HepG2 (cell line): ENCODE data around the gene NECAB2. TPM values are rescaled to one million over a fixed set of nuclear protein-coding genes. Genes with fewer than 3 reads are reported as not detected.

Source experiments
- ARID2 ChIP-seq: sonication (generic); formaldehyde crosslinking; IDR thresholded peaks from 2 replicates; pipeline ENCODE4 v1.8.1; 2022; ENCODE audit warnings: mild to moderate bottlenecking, missing genetic modification reagents, borderline replicate concordance
- HHEX ChIP-seq: IDR thresholded peaks from 2 replicates; pipeline ENCODE4 v1.6.1; 2016; ENCODE audit warnings: control low read depth
- MIXL1 ChIP-seq: IDR thresholded peaks from 2 replicates; pipeline ENCODE4 v1.6.1; 2016
- NFRKB ChIP-seq: fragments of 450-650 bp; IDR thresholded peaks from 2 replicates; pipeline ENCODE4 v1.6.1; 2017
- SP4 ChIP-seq: sonication (generic); formaldehyde crosslinking; IDR thresholded peaks from 2 replicates; pipeline ENCODE4 v1.8.1; 2023; ENCODE audit warnings: mild to moderate bottlenecking, missing genetic modification reagents
- ZBTB21 ChIP-seq: sonication (generic); formaldehyde crosslinking; IDR thresholded peaks from 2 replicates; pipeline ENCODE4 v1.4.0; 2020; ENCODE audit warnings: missing genetic modification reagents
- ZKSCAN5 ChIP-seq: sonication (generic); formaldehyde crosslinking; IDR thresholded peaks from 2 replicates; pipeline ENCODE4 v1.5.1; 2020; ENCODE audit warnings: mild to moderate bottlenecking, missing genetic modification reagents
- ZMYM2 ChIP-seq: sonication (generic); formaldehyde crosslinking; IDR thresholded peaks from 2 replicates; pipeline ENCODE4 v1.8.0; 2022; ENCODE audit warnings: mild to moderate bottlenecking, missing genetic modification reagents
- ZNF567 ChIP-seq: sonication (generic); formaldehyde crosslinking; IDR thresholded peaks from 2 replicates; pipeline ENCODE4 v1.8.1; 2023; ENCODE audit warnings: mild to moderate bottlenecking, missing genetic modification reagents, borderline replicate concordance
- ZNF761 ChIP-seq: sonication (generic); formaldehyde crosslinking; conservative IDR thresholded peaks from 2 replicates; pipeline ENCODE4 v1.4.0; 2020; ENCODE audit warnings: mild to moderate bottlenecking, missing genetic modification reagents
- polyA plus RNA-seq, 8 experiments: library from polyadenylated mRNA; depleted of rRNA in 3 of 8; stranded (reverse) in 7 of 8; unstranded in 1 of 8; fragments of >200 nt; fragmentation: Illumina TruSeq in 4 of 8; extraction: Trizol in 4 of 8; gene quantifications; 2 replicates each; pipeline versions ENCODE4 v1.2.1 to v1.2.3, GENCODE V29; 2011 to 2016; ENCODE audit warnings: low read depth in 4 of 8, missing spikeins in 1 of 8, mixed read lengths in 1 of 8; ENCODE audit not compliant: insufficient read depth in 1 of 8
- total RNA-seq, 5 experiments: library from RNA; depleted of rRNA; stranded (reverse); fragments of >200 nt; fragmentation: Illumina TruSeq; extraction: Trizol; gene quantifications; 2 replicates each; pipeline ENCODE4 v1.2.3, GENCODE V29; 2016; ENCODE audit warnings: low read depth in 1 of 5
- TF ChIP-seq, protein P1 (sequence below): sonication (generic); formaldehyde crosslinking; IDR thresholded peaks from 2 replicates; pipeline ENCODE4 v1.5.0; 2020; ENCODE audit warnings: missing genetic modification reagents
- TF ChIP-seq, protein P2 (sequence below): IDR thresholded peaks from 2 replicates; pipeline ENCODE4 v1.6.1; 2012; ENCODE audit warnings: low read length, improper control_type of control experiment
- TF ChIP-seq, protein P3 (sequence below): IDR thresholded peaks from 2 replicates; pipeline ENCODE4 v1.6.1; 2016
- TF ChIP-seq, protein P4 (sequence below): IDR thresholded peaks from 2 replicates; pipeline ENCODE4 v1.6.1; 2018; ENCODE audit warnings: missing genetic modification reagents, mild to moderate bottlenecking, missing compliant biosample characterization
- TF ChIP-seq, protein P5 (sequence below): IDR thresholded peaks from 2 replicates; pipeline ENCODE4 v1.6.1; 2016; ENCODE audit warnings: low read depth, missing genetic modification reagents, missing compliant biosample characterization
- TF ChIP-seq, protein P6 (sequence below): sonication (generic); formaldehyde crosslinking; IDR thresholded peaks from 2 replicates; pipeline ENCODE4 v1.4.0; 2020; ENCODE audit warnings: missing genetic modification reagents

The NECAB2 gene
- total and polyA plus RNA-seq, 2 of the 13 experiments (the other 11 are each of a cell fraction or from before 2014, with no cell fraction given) = 0.21 to 0.49 TPM

DNA sequence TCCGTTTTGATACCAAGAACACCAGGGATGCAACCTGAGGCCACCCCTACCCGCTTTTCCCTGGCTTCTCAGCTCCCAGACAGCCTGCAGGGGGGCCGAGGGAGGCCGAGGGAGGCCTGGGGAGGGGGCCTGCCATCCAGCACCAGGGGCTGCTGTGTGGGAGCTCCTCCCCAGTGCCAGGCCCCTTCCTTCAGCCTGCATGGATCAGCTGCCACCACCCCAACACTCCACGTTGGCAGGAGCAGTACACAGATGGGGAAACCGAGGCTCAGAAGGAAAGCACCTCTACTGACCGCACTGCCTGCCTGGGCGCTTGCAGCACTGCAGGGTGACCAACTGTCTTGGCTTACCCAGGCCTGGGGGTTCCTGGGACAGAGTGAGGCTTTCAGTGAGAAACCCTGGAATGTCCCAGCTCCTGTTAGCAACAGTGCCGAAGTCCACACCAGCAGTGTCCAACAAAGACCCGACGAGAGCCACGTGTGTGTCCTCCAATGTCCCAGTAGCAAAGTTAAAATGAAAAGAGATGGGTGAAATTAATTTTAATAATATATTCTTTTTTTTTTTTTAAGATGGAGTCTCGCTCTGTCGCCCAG is 20.3 kb upstream of the NECAB2 start (continued):
- TF ChIP-seq, protein P1, sequence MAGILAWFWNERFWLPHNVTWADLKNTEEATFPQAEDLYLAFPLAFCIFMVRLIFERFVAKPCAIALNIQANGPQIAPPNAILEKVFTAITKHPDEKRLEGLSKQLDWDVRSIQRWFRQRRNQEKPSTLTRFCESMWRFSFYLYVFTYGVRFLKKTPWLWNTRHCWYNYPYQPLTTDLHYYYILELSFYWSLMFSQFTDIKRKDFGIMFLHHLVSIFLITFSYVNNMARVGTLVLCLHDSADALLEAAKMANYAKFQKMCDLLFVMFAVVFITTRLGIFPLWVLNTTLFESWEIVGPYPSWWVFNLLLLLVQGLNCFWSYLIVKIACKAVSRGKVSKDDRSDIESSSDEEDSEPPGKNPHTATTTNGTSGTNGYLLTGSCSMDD (CRISPR knock-in tag) = no peak
- no peak for TF ChIP-seq HHEX (CRISPR knock-in tag)
- TF ChIP-seq ARID2 (CRISPR knock-in tag) = no peak
- TF ChIP-seq, protein P2, sequence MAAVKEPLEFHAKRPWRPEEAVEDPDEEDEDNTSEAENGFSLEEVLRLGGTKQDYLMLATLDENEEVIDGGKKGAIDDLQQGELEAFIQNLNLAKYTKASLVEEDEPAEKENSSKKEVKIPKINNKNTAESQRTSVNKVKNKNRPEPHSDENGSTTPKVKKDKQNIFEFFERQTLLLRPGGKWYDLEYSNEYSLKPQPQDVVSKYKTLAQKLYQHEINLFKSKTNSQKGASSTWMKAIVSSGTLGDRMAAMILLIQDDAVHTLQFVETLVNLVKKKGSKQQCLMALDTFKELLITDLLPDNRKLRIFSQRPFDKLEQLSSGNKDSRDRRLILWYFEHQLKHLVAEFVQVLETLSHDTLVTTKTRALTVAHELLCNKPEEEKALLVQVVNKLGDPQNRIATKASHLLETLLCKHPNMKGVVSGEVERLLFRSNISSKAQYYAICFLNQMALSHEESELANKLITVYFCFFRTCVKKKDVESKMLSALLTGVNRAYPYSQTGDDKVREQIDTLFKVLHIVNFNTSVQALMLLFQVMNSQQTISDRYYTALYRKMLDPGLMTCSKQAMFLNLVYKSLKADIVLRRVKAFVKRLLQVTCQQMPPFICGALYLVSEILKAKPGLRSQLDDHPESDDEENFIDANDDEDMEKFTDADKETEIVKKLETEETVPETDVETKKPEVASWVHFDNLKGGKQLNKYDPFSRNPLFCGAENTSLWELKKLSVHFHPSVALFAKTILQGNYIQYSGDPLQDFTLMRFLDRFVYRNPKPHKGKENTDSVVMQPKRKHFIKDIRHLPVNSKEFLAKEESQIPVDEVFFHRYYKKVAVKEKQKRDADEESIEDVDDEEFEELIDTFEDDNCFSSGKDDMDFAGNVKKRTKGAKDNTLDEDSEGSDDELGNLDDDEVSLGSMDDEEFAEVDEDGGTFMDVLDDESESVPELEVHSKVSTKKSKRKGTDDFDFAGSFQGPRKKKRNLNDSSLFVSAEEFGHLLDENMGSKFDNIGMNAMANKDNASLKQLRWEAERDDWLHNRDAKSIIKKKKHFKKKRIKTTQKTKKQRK = no peak
- no peak for TF ChIP-seq ZNF761 (CRISPR knock-in tag)
- TF ChIP-seq, protein P3, sequence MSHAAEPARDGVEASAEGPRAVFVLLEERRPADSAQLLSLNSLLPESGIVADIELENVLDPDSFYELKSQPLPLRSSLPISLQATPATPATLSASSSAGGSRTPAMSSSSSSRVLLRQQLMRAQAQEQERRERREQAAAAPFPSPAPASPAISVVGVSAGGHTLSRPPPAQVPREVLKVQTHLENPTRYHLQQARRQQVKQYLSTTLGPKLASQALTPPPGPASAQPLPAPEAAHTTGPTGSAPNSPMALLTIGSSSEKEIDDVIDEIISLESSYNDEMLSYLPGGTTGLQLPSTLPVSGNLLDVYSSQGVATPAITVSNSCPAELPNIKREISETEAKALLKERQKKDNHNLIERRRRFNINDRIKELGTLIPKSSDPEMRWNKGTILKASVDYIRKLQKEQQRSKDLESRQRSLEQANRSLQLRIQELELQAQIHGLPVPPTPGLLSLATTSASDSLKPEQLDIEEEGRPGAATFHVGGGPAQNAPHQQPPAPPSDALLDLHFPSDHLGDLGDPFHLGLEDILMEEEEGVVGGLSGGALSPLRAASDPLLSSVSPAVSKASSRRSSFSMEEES (CRISPR knock-in tag) = peak; percentile 45; the same call in 1 of the 2 replicates
- TF ChIP-seq, protein P4, sequence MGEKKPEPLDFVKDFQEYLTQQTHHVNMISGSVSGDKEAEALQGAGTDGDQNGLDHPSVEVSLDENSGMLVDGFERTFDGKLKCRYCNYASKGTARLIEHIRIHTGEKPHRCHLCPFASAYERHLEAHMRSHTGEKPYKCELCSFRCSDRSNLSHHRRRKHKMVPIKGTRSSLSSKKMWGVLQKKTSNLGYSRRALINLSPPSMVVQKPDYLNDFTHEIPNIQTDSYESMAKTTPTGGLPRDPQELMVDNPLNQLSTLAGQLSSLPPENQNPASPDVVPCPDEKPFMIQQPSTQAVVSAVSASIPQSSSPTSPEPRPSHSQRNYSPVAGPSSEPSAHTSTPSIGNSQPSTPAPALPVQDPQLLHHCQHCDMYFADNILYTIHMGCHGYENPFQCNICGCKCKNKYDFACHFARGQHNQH (CRISPR knock-in tag) = peak; percentile 58; the same call in 1 of the 2 replicates
- TF ChIP-seq, protein P5, sequence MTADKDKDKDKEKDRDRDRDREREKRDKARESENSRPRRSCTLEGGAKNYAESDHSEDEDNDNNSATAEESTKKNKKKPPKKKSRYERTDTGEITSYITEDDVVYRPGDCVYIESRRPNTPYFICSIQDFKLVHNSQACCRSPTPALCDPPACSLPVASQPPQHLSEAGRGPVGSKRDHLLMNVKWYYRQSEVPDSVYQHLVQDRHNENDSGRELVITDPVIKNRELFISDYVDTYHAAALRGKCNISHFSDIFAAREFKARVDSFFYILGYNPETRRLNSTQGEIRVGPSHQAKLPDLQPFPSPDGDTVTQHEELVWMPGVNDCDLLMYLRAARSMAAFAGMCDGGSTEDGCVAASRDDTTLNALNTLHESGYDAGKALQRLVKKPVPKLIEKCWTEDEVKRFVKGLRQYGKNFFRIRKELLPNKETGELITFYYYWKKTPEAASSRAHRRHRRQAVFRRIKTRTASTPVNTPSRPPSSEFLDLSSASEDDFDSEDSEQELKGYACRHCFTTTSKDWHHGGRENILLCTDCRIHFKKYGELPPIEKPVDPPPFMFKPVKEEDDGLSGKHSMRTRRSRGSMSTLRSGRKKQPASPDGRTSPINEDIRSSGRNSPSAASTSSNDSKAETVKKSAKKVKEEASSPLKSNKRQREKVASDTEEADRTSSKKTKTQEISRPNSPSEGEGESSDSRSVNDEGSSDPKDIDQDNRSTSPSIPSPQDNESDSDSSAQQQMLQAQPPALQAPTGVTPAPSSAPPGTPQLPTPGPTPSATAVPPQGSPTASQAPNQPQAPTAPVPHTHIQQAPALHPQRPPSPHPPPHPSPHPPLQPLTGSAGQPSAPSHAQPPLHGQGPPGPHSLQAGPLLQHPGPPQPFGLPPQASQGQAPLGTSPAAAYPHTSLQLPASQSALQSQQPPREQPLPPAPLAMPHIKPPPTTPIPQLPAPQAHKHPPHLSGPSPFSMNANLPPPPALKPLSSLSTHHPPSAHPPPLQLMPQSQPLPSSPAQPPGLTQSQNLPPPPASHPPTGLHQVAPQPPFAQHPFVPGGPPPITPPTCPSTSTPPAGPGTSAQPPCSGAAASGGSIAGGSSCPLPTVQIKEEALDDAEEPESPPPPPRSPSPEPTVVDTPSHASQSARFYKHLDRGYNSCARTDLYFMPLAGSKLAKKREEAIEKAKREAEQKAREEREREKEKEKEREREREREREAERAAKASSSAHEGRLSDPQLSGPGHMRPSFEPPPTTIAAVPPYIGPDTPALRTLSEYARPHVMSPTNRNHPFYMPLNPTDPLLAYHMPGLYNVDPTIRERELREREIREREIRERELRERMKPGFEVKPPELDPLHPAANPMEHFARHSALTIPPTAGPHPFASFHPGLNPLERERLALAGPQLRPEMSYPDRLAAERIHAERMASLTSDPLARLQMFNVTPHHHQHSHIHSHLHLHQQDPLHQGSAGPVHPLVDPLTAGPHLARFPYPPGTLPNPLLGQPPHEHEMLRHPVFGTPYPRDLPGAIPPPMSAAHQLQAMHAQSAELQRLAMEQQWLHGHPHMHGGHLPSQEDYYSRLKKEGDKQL = no peak
- TF ChIP-seq NFRKB = no peak
- TF ChIP-seq ZBTB21 (CRISPR knock-in tag) = no peak
- TF ChIP-seq ZNF567 = no peak
- 0 out of 2 replicates have a peak, but pooled peaks have one; percentile 24 for TF ChIP-seq MIXL1 (CRISPR knock-in tag)
- TF ChIP-seq ZMYM2 (CRISPR knock-in tag) = no peak
- TF ChIP-seq, protein P6, sequence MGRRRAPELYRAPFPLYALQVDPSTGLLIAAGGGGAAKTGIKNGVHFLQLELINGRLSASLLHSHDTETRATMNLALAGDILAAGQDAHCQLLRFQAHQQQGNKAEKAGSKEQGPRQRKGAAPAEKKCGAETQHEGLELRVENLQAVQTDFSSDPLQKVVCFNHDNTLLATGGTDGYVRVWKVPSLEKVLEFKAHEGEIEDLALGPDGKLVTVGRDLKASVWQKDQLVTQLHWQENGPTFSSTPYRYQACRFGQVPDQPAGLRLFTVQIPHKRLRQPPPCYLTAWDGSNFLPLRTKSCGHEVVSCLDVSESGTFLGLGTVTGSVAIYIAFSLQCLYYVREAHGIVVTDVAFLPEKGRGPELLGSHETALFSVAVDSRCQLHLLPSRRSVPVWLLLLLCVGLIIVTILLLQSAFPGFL = no peak
- TF ChIP-seq ZKSCAN5 = no peak
- no peak for TF ChIP-seq SP4 (CRISPR knock-in tag)
